T-cell (primary cell): ENCODE data around the gene ADAMTS14. TPM values are rescaled to one million over a fixed set of nuclear protein-coding genes. Genes with fewer than 3 reads are reported as not detected.

Experiments used
- ATAC-seq, 4 experiments: fragments of 200-7000 bp in 3 of 4; fragments of 150-1000 bp in 1 of 4; cut with Tn5 transposase; replicated peaks in 1 of 4; 1 replicate in 3 of 4; 2 replicates in 1 of 4; pipeline ENCODE4 v1.10.0; 2021; ENCODE audit warnings: moderate library complexity in 3 of 4, mild to moderate bottlenecking in 2 of 4, moderate number of reproducible peaks in 1 of 4
- CTCF ChIA-PET, 2 donors: fragments of 300-600 bp; sonication (Branson Sonifier 250); formaldehyde crosslinking; loops; one replicate each; lab custom pipeline; 2022; ENCODE audit warnings: antibody characterized with exemption in 2 of 2; lab: Charles Lee
- POLR2A ChIA-PET, 2 donors: fragments of 300-600 bp; sonication (Branson Sonifier 250); formaldehyde crosslinking; loops; one replicate each; lab custom pipeline; 2022; ENCODE audit warnings: antibody characterized with exemption in 2 of 2; lab: Charles Lee
- DNase-seq, 35 experiments: peaks; one replicate each; pipeline versions ENCODE4 v3.0.0 to v3.0.0-alpha.2; 2013 to 2023
- H3K27ac ChIP-seq: one replicate; pipeline ENCODE4 v1.5.1; 2013; ENCODE audit warnings: low read length
- H3K27me3 ChIP-seq, 2 experiments: replicated peaks in 1 of 2; 1 replicate in 1 of 2; 2 replicates in 1 of 2; pipeline versions ENCODE4 v1.6.1 to v1.7.0; 2013; ENCODE audit warnings: low read length in 1 of 2, mixed read lengths in 1 of 2; ENCODE audit not compliant: control insufficient read depth in 2 of 2, insufficient read depth in 2 of 2; ENCODE audit errors: extremely low read depth in 1 of 2
- H3K36me3 ChIP-seq, 2 donors: 1 replicate in 1 of 2; 2 replicates in 1 of 2; pipeline versions ENCODE4 v1.6.1 to v1.7.0; 2013; ENCODE audit warnings: low read length in 1 of 2; ENCODE audit not compliant: control insufficient read depth in 2 of 2, insufficient read depth in 1 of 2; ENCODE audit errors: extremely low read depth in 1 of 2
- H3K4me1 ChIP-seq, 2 experiments: 1 replicate in 1 of 2; 2 replicates in 1 of 2; pipeline versions ENCODE4 v1.6.1 to v1.7.0; 2013; ENCODE audit warnings: low read length in 2 of 2, mixed read lengths in 1 of 2; ENCODE audit not compliant: insufficient read depth in 2 of 2, control insufficient read depth in 1 of 2; ENCODE audit errors: extremely low read depth in 1 of 2
- H3K4me3 ChIP-seq, 2 donors: 1 replicate in 1 of 2; 2 replicates in 1 of 2; pipeline versions ENCODE4 v1.5.1 to v1.7.0; 2013; ENCODE audit warnings: mild to moderate bottlenecking in 2 of 2, low read length in 1 of 2, moderate library complexity in 1 of 2; ENCODE audit not compliant: control insufficient read depth in 1 of 2; ENCODE audit errors: extremely low read depth in 1 of 2
- H3K9me3 ChIP-seq: 2 replicates; pipeline ENCODE4 v1.7.0; 2013
- H3K27ac Mint-ChIP-seq, 2 donors: one replicate each; pipeline ENCODE4 v1.8.0; 2020 to 2021; ENCODE audit warnings: mild to moderate bottlenecking in 2 of 2, mixed read lengths in 2 of 2
- H3K27me3 Mint-ChIP-seq, 2 donors: one replicate each; pipeline ENCODE4 v1.8.0; 2021 to 2022; ENCODE audit warnings: mixed read lengths in 2 of 2
- H3K36me3 Mint-ChIP-seq: one replicate; pipeline ENCODE4 v1.8.0; 2021; ENCODE audit warnings: mixed read lengths
- H3K4me1 Mint-ChIP-seq, 3 donors: one replicate each; pipeline ENCODE4 v1.8.0; 2020 to 2022; ENCODE audit warnings: mixed read lengths in 3 of 3, mild to moderate bottlenecking in 1 of 3
- H3K4me3 Mint-ChIP-seq, 3 donors: one replicate each; pipeline ENCODE4 v1.8.0; 2020 to 2022; ENCODE audit warnings: mild to moderate bottlenecking in 3 of 3, mixed read lengths in 3 of 3, moderate library complexity in 3 of 3
- H3K9me3 Mint-ChIP-seq, 3 donors: one replicate each; pipeline ENCODE4 v1.8.0; 2020 to 2022; ENCODE audit warnings: mixed read lengths in 3 of 3
- WGBS: methylation state at CpG from one replicate; pipeline ENCODE4 v1.1.5; 2013; ENCODE audit warnings: missing lambda C conversion rate; ENCODE audit not compliant: insufficient coverage; 5-methylcytosine and 5-hydroxymethylcytosine counted together
- total RNA-seq, 35 experiments: library from RNA in 6 of 35; stranded (reverse) in 6 of 35; fragments of 120-200 nt in 1 of 35; gene quantifications; one replicate each; pipeline versions ENCODE4 v1.2.1 to v1.2.4 and lab custom pipeline; 2013 to 2026

The ADAMTS14 gene
- total RNA-seq, 5 donors from 2014 or later (not counting 1 experiment from before 2014, with no cell fraction given): 0.09 to 0.13 (median 0.10) TPM; not detected in 1

DNA sequence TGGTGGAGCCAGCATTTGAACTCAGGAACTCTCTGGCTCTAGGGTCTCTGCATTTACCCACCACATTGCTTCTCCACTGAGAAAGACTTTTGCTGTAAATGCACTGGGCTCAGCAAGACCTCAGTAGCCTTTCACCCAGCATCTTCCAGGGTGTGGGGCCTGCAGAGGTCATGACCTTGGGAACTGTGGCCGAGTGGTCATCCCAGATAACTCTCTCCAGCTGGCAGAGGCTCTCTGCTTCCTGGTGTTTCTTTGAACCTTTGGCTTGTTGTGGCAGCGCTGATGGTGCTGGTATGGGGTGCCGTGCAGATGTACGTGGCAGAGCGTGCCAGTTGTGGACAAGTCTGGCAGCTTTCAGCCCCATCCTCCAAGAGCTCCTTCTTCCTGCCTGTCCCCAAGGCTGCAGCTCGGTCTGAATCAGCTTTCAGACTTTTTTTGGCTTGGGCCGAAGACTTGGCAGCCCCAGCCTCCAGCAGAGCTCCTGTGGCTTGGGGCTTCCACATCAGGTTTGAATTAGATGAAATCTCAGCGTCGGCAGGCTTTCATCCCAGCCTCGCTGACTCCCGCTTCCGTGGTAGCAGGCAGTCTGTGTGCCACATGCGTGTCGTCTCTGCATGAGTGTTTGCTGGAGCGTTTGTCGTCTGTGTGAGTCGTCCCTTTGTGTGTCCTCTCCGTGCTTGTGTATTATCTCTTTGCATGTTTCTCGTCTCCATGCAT, 21.5 kb downstream of the ADAMTS14 start:
- Mint-ChIP-seq H3K27ac (no peak overlapping the region), H3K36me3 (no peaks in the 10 kb centered on the region), H3K4me1 (no peaks in the 10 kb centered on the region), H3K9me3 (no peaks in the 10 kb centered on the region), H3K4me3 (no peak overlapping the region), H3K27me3 (no peaks in the 10 kb centered on the region)
- DNase-seq (no peak), ATAC-seq (no peak)
- 90% methylated on average over 10 of the region's 19 CpGs for WGBS
- Histone ChIP-seq H3K27ac (no peak overlapping the region), H3K9me3 (no peaks in the 10 kb centered on the region), H3K4me1 (no peaks in the 10 kb centered on the region), H3K4me3 (no peak overlapping the region), H3K27me3 (no peaks in the 10 kb centered on the region), H3K36me3 (no peaks in the 10 kb centered on the region)
- ChIA-PET CTCF (no interaction called here), POLR2A (no interaction called here)

DNA sequence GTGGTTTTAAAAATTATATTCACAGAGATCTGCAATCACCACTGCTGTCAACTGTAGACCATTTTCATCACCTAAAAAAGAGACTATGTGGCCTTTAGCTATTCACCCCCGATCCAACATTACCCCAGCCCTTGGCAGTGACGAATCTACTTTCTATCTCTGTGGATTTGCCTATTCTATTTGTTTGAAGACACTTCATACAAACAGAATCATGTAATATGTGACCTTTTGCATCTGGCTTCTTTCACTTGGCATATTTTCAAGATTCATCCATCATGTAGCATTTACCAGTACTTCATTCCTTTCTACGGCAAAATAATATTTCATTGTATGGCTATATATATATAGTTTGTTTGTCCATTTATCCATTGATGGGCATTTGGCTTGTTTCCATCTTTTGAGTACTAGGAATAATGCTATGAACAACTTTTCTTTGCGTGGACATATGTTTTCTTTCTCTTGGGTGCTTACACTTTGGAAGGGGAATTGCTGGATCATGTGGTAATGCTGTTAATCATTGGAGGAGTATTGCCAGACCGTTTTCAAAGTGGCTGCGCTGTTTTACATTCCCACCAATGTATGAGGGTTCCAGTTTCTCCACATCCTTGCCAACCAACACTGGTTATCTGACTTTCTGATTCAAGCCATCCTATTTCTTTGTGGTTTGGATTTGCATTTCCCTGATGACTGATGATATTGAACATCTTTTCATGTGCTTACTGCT, 22.3 kb downstream of the ADAMTS14 start:
- no peak for ATAC-seq
- no peaks in the 10 kb centered on the region for H3K9me3 Mint-ChIP-seq
- H3K4me3 Mint-ChIP-seq: no peak overlapping the region
- Histone ChIP-seq H3K27me3 (no peaks in the 10 kb centered on the region), H3K4me1 (no peaks in the 10 kb centered on the region), H3K36me3 (no peaks in the 10 kb centered on the region), H3K9me3 (no peaks in the 10 kb centered on the region), H3K27ac (no peak overlapping the region), H3K4me3 (no peak overlapping the region)
- DNase-seq: no peak
- no peaks in the 10 kb centered on the region for H3K36me3 Mint-ChIP-seq
- WGBS: 62% methylated on average over 3 of the region's 6 CpGs
- no peak overlapping the region for H3K27ac Mint-ChIP-seq
- H3K4me1 Mint-ChIP-seq: no peaks in the 10 kb centered on the region
- ChIA-PET CTCF (no interaction called here), POLR2A (no interaction called here)
- no peaks in the 10 kb centered on the region for H3K27me3 Mint-ChIP-seq

DNA sequence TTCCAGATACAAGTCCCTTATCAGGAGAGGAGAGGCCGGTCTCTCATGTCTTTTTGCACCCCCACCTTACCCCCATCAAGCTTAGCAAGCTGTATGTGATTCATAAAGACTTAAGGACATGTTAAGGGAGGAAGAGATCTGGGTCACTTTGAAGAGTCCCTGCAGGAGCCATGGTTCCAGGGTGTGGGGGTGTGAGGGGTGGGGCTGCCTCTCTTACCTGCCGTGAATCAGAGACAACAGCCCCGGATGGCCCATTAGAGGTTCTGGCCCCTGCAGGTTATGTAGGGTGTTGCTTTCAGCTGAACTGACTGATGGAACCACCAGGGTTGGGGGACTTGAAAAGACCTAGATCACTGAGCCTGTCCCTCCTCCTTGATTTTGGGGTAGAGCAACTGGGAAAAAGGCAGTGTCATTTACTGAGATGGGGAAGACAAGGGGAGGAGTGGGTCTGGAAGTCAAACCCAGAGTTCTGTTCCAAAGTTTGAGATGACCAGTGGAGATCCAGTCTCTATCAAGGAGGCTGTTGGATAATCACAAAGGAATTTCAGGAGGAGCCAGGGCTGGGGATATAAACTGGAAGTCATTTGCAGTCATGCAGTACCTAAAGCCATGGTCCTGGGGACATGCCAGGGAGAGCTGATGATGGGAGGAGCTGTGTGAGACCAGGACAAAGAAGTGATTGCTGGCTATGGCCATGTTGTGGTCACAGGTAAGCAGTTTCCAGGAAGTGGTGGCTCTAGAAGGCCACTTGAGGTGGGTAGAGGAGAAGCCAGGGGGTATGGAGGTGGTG, 23.1 kb downstream of the ADAMTS14 start:
- Mint-ChIP-seq H3K36me3 (no peaks in the 10 kb centered on the region), H3K4me3 (no peak overlapping the region), H3K27me3 (no peaks in the 10 kb centered on the region), H3K9me3 (no peaks in the 10 kb centered on the region), H3K4me1 (no peaks in the 10 kb centered on the region), H3K27ac (no peak overlapping the region)
- no peaks in the 10 kb centered on the region for H3K4me1 ChIP-seq
- ATAC-seq: no peak
- H3K36me3 ChIP-seq: no peaks in the 10 kb centered on the region
- CTCF ChIA-PET: interaction anchor here in 1 of 2 donors (0.5 kb wide), 1 partner anchor 24 kb away, joined by 5 read pairs; no protein-coding TSS in a partner anchor
- 80% methylated on average over 2 of the region's 3 CpGs for WGBS
- no peaks in the 10 kb centered on the region for H3K27me3 ChIP-seq
- H3K9me3 ChIP-seq: no peaks in the 10 kb centered on the region
- no peak overlapping the region for H3K4me3 ChIP-seq
- DNase-seq: no peak
- POLR2A ChIA-PET: no interaction called here
- H3K27ac ChIP-seq: no peak overlapping the region

DNA sequence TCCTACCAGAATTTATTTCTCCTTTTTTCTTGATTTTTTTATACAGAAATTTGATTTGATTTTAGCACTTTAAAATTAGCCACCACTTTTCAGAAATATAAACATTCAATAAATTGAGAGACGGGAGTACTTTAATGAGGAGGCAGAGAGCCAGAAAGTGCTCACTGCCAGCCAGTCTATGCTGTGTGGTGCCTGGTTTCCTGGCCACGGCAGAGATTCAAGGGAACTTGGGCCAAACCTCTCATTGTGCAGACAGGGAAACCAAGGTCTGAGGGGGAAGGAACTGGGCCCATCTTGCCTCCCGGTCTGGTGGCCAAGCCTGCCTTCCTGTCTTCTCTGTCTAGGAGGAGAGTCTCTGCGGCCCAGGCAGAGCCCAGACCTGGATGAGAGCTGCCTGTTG, 25.9 kb downstream of the ADAMTS14 start:
- Histone ChIP-seq H3K27ac (no peak overlapping the region), H3K36me3 (no peaks in the 10 kb centered on the region), H3K9me3 (no peaks in the 10 kb centered on the region), H3K4me3 (no peak overlapping the region), H3K4me1 (no peaks in the 10 kb centered on the region), H3K27me3 (no peaks in the 10 kb centered on the region)
- Mint-ChIP-seq H3K4me3 (no peak overlapping the region), H3K36me3 (no peaks in the 10 kb centered on the region), H3K27ac (no peak overlapping the region), H3K27me3 (no peaks in the 10 kb centered on the region), H3K4me1 (no peaks in the 10 kb centered on the region), H3K9me3 (no peaks in the 10 kb centered on the region)
- WGBS: 54% methylated on average over 3 of the region's 4 CpGs
- DNase-seq (no peak), ATAC-seq (no peak)
- POLR2A ChIA-PET: no interaction called here
- CTCF ChIA-PET: no interaction called here

DNA sequence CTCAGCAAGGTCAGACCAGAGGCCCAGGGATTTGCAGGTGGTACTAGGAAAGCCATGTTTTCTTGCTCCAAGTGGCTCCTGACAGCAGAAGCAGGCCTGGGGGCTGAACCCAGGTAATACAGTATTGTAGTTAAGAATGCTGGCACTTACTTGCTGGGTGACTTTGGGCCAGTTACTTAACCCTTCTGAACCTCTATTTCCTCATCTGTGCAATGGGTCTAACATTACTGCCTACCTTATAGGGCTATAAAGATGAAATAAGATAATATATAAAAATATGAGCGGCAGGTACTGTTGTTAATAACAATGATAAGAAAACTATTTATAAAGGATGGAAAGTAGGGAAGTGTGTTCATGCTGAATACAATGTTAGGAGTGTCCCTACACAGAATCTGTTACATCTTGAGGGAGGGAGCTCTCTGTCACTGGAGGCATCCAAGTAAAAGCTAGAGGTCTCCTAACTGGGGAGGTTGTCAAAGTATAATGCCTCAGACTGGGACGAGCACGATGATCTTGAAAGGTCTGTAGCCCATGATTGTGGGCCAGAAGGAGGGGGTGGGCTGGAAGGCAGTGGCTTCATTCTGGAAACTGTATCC, 26.9 kb downstream of the ADAMTS14 start:
- POLR2A ChIA-PET: no interaction called here
- WGBS: 100% methylated on average over 2 of the region's 3 CpGs
- no peak for ATAC-seq

DNA sequence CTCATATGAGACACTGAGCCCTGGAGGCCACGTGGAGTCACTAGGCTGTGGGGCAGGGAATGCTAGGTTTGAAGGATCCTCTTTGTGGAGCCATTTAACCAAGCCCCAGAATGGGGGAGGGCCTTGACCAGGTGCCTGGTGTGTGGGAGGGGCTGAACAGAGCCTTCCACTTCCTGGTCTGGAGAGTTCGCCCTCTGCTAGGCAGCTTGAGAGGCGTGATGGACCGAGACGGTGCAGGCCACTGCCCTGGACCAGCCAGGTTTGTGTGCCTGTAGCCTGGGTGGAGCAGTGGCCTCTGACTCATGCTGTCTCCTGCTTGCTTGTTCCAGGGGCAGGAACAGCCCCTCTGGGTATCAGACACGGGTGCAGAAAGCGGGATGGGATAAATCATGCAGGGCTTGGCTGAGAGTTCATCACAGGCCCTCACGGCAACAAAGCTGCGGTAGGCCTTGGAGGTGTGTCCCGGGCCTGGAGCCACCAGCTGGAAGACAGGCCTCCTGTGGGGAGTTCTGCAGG, 27.4 kb downstream of the ADAMTS14 start:
- Histone ChIP-seq H3K36me3 (no peaks in the 10 kb centered on the region), H3K4me3 (no peak overlapping the region), H3K27me3 (no peaks in the 10 kb centered on the region), H3K27ac (no peak overlapping the region), H3K9me3 (no peaks in the 10 kb centered on the region), H3K4me1 (no peaks in the 10 kb centered on the region)
- no peaks in the 10 kb centered on the region for H3K4me1 Mint-ChIP-seq
- CTCF ChIA-PET: no interaction called here
- H3K36me3 Mint-ChIP-seq: no peaks in the 10 kb centered on the region
- no peak overlapping the region for H3K4me3 Mint-ChIP-seq
- 89% methylated on average over 10 of the region's 10 CpGs for WGBS
- no peaks in the 10 kb centered on the region for H3K27me3 Mint-ChIP-seq
- no peak overlapping the region for H3K27ac Mint-ChIP-seq
- no peaks in the 10 kb centered on the region for H3K9me3 Mint-ChIP-seq
- DNase-seq: no peak
- POLR2A ChIA-PET: no interaction called here
- no peak for ATAC-seq

More for the DNA sequence above, 26.9 kb downstream of the ADAMTS14 start:
- Mint-ChIP-seq H3K9me3 (no peaks in the 10 kb centered on the region), H3K27ac (no peak overlapping the region), H3K4me1 (no peaks in the 10 kb centered on the region), H3K36me3 (no peaks in the 10 kb centered on the region), H3K4me3 (no peak overlapping the region), H3K27me3 (no peaks in the 10 kb centered on the region)
- H3K36me3 ChIP-seq: no peaks in the 10 kb centered on the region
- DNase-seq: no peak
- CTCF ChIA-PET: no interaction called here
- no peak overlapping the region for H3K27ac ChIP-seq
- no peaks in the 10 kb centered on the region for H3K4me1 ChIP-seq
- no peak overlapping the region for H3K4me3 ChIP-seq
- no peaks in the 10 kb centered on the region for H3K27me3 ChIP-seq
- H3K9me3 ChIP-seq: no peaks in the 10 kb centered on the region
